GM18861 (cell line): ENCODE results near the gene PKIB.
A peak's percentile ranks its signal among the peaks of the same experiment; 100 is the strongest.

Experiments used
- ATAC-seq: cut with Tn5 transposase; IDR thresholded peaks from one replicate; pipeline ENCODE4 v1.9.1; 2021; ENCODE audit not compliant: unreplicated experiment

PKIB gene

GRCh38 chr6:122702841-122703240 is 92.6 kb downstream of the PKIB start:
- no peak for ATAC-seq

GRCh38 chr6:122704066-122704465 is 93.9 kb downstream of the PKIB start:
- no peak for ATAC-seq

GRCh38 chr6:122709922-122710512 is 99.8 kb downstream of the PKIB start:
- ATAC-seq = peak; percentile 82

DNA sequence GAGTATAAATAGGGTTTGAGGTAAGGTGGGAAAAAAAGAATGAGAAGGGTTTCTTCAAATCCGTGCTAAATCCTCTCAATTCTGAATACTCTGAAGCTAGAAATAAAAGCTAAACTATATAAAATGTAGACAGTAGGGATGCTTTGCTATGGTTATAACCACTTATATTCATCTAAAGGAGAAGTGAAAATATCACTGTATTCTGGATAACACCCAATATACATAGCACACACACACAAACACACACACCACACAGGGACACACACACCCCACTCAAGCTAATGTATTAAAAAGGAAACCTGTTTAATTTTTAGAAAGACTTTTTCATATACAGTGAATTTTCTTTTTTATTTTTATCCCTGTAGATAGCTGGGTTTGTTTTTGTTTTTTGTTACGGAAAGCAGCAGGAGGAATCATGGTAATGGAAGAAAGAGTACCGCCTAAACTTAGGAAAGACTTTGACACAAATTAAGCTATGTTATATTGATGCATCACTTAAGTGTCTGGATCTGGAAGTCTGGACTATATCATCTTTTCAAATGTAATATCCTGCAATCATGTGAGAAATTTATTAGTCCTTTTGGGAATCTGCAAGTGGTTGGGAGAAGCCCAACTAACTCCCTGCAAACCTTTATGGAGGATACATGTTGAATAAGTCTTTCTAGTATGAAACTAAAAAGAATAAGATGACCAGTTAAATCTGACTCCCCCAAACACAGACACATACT is 100.9 kb downstream of the PKIB start:
- ATAC-seq = no peak

DNA sequence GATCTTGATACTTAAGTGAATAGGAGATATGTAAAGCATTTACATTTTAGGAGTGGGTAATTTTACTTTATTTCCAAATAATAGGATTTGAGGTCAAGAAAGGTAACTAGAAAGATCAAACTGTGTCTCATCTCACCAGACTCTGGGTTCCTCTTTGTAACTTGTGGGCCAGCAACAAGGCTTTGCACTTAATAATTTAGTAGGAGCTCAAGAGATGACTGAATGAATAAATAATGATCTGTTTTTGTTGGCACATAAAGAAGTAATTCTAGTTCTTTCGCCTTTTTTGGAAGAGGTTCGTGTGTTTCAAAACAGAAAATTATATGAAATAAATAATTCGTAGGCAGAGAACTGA is 101.9 kb downstream of the PKIB start:
- ATAC-seq = no peak

GRCh38 chr6:122712448-122713137 is 102.4 kb downstream of the PKIB start:
- ATAC-seq = no peak

GRCh38 chr6:122713138-122713537 is 102.9 kb downstream of the PKIB start:
- no peak for ATAC-seq

DNA sequence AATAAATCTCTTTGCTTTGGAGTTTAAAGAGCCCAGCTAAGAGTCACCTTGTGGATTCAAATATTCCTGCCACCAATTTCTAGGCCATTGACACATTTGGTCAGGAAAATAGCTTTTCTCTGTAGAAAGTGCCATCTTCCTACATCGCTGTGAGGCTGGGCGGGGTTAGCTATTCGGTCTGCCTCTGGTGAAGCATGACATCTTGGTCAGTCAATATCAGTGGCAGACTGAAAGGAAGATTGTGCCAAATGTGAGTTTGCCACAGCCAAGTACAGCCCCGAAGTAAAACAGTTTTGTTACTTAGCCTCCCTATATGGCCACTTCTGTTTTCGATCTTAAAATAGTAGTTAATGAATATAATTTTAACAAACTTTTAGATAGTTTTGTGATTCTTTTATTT is 103.9 kb downstream of the PKIB start:
- ATAC-seq = no peak

DNA sequence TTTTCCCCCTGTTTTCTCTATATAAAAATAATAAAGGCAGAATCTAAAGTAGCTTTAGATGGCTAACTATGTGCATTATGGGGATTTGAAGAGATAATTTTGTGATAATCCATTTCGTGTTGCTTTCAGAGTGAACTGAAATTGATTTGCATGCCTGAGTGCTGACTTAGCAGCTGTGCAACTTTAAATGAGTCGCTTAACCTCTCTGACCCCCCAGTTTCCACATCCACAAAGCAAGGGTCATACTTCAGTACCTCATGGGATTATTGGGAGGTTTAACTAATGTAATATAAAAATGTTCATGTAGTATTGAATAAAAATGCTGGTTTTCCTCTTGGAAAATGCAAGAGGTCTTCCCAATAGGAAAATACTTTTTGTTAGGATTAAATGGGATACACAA is 105.5 kb downstream of the PKIB start:
- ATAC-seq = no peak

GRCh38 chr6:122717350-122717749 is 107.1 kb downstream of the PKIB start:
- ATAC-seq = no peak

DNA sequence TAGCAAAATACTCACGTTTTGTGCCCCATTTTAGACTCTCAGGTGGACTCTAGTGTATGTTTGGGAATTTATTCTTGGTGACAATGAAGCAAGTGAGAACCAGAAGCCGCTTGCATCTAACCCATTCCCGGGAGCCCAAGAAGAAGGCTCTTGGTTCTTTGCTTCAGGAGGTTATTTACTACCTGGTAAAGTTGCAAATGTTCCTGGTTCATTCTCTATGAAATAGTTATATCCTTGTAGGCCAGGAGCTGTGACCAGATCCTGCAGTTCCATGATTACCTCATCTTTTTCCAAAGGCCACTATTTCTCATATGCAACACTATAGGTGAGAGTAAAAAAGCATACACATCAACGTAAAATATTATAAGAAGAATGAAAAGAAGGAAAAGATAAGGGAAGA is 108.4 kb downstream of the PKIB start:
- ATAC-seq = no peak

- no peak for ATAC-seq
Observed at GRCh38 chr6:122719176-122719575, 109.0 kb downstream of the PKIB start.

DNA sequence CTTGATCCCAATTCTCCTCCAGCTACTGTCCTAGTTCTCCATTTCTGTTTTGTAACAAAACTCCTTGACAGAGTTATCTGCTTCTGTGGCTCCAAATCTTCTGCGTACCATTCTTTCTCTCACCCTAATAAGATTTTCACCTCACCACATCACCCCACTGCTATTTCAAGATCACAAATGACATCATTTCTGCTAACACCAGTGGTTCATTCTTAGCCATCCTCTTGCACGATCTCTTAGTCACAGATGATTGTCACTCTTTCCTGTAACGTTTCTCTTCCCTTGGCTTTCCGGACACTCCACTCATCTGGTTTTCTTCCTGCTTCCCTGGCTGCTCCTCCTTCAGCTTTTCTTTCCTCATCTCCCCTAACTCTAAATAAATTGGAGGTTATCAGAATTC is 112.5 kb downstream of the PKIB start:
- ATAC-seq = no peak

DNA sequence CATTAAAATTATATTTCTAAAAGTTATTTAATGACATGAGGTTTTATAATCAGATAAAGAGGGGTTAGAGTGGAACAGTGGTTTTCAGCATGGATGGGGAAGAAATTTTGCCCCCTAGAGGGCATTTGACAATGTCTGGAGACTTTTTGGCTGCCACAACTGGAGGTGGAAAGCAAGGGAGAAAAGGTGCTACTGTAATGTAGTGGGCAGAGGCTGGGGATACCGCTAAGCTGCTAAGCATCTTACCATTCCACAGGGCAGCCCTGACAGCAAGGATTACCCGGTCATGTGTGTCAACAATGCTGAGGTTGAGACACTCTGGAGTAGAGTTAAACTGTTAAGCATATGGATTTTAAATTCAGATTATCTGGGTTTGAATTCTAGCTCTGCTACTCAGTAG is 116.4 kb downstream of the PKIB start:
- ATAC-seq = peak; percentile 42

DNA sequence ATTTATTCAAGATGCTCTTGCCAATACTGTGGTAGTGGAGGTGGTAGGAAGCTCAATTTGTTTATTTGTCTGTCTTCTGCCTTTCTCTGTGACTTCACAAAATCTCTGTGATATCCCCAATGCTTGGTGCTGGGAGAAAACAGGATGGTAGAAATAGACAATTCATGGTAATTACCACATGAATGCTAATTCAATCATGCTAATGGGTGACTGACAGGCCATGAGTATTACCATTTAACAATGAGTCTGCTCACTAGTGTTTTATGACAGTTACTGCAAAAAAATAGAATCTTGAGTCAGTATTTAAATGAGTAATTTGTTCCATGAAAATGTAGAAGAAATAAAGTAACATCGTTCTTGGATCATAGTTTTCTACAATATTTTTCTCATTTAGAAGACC is 117.0 kb downstream of the PKIB start:
- ATAC-seq = no peak

GRCh38 chr6:122730334-122730733 is 120.1 kb downstream of the PKIB start:
- ATAC-seq = no peak

GRCh38 chr6:122730775-122731386 is 120.7 kb downstream of the PKIB start:
- peak; percentile 55 for ATAC-seq

DNA sequence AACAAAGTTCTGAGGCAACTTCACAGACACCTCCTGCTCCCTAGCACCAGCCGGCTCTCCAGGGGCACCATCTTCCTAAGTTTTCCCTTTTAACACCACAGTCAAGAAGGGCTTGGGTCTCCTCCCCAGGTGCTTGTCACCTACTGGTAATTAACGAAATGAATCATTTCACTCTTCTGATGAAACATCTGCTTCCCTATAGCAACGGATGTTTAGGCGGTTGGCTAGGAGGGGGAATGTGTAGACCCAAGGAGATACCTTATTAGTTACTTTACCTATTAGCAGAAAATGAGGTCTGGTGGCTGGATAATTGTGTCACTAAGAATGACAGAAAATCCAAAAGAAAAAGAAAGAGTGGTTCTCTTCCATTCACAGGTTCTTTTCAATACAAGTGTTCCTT is 123.1 kb downstream of the PKIB start:
- ATAC-seq = no peak

- no peak for ATAC-seq
Observed at GRCh38 chr6:122734529-122735395, 124.6 kb downstream of the PKIB start.

GRCh38 chr6:122735582-122735981 is 125.4 kb downstream of the PKIB start:
- no peak for ATAC-seq

- ATAC-seq = no peak
Observed at GRCh38 chr6:122736163-122736562, 126.0 kb downstream of the PKIB start.
